SJSA1 (cell line): ENCODE measurements around the gene LPP. TPM values are rescaled to one million over a fixed set of nuclear protein-coding genes. Genes with fewer than 3 reads are reported as not detected.

Experiments used
- DNase-seq, 2 experiments: peaks; one replicate each; pipeline ENCODE4 v3.0.0-alpha.2; 2015 to 2020; ENCODE audit warnings: low spot score in 2 of 2, low read depth in 1 of 2
- H3K27ac ChIP-seq: fragments of 250-450 bp; sonication (Bioruptor Pico); 2 replicates; pipeline ENCODE4 v1.5.1; 2020; ENCODE audit warnings: mild to moderate bottlenecking, moderate library complexity
- H3K27me3 ChIP-seq: fragments of 250-450 bp; sonication (Bioruptor Pico); replicated peaks from 2 replicates; pipeline ENCODE4 v1.5.1; 2020; ENCODE audit warnings: mild to moderate bottlenecking, moderate library complexity
- H3K36me3 ChIP-seq: fragments of 250-450 bp; sonication (Bioruptor Pico); 2 replicates; pipeline ENCODE4 v1.5.1; 2020; ENCODE audit warnings: mild to moderate bottlenecking
- H3K4me1 ChIP-seq: fragments of 250-450 bp; sonication (Bioruptor Pico); replicated peaks from 2 replicates; pipeline ENCODE4 v1.6.1; 2021; ENCODE audit warnings: mild to moderate bottlenecking
- H3K4me3 ChIP-seq: fragments of 250-450 bp; sonication (Bioruptor Pico); 2 replicates; pipeline ENCODE4 v1.5.1; 2020; ENCODE audit warnings: mild to moderate bottlenecking
- H3K9me3 ChIP-seq: fragments of 250-450 bp; sonication (Bioruptor Pico); replicated peaks from 2 replicates; pipeline ENCODE4 v1.5.1; 2020; ENCODE audit warnings: mild to moderate bottlenecking
- total RNA-seq: library from RNA; depleted of rRNA; stranded (reverse); fragments of >200 nt; shearing (Covaris generic); gene quantifications from 2 replicates; pipeline ENCODE4 v1.2.3, GENCODE V29; 2014

Gene LPP
- total RNA-seq, 1 experiment from 2014 or later, result 132 TPM

DNA sequence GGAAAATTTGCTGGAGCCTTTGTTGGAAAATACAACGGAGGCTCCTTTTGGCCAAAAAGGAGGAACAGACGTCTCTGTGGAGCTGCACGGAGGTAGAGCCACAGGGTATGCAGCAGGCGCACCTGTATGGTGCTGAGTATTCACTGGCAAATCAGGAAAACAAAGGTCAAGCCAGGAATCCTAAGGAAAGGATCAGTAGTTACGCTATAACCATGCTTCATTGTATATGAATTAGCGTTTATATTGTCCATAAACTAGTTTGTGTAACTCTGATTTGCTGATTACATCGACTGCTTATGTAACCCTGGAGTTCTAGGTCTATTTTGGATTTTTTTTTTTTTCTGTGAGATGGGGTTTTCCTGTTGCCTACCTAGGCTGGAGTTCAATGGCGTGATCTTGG is 45.4 kb downstream of the LPP start:
- Histone ChIP-seq H3K27ac (no peak overlapping the region), H3K9me3 (no peaks in the 10 kb centered on the region), H3K36me3 (peaks cover 15% of the 10 kb centered on the region), H3K4me1 (peaks cover 32% of the 10 kb centered on the region), H3K4me3 (no peak overlapping the region), H3K27me3 (no peaks in the 10 kb centered on the region)
- no peak for DNase-seq

DNA sequence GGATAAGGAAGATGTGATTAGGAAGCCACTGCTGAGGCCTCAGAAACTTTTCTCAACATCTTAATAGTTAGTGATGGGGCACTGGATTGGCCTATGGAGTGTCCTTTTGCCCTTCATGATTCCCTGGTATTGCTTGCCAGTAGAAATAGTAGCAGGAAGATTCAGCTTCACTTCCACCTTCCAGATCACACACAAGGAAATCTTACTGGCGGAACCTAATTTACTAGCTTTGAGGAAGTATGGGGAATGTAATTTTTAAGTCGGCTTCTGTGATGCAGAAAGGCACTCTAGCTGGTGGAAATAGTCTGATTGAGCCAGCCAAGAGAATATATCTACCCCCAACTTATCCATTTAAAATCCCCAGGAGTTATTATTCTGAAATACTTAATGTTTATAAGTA is 46.5 kb downstream of the LPP start:
- no peak overlapping the region for H3K4me3 ChIP-seq
- DNase-seq, result no peak
- H3K36me3 ChIP-seq, result peaks cover 15% of the 10 kb centered on the region
- no peaks in the 10 kb centered on the region for H3K27me3 ChIP-seq
- H3K4me1 ChIP-seq, result peaks cover 28% of the 10 kb centered on the region
- no peaks in the 10 kb centered on the region for H3K9me3 ChIP-seq
- H3K27ac ChIP-seq, result no peak overlapping the region

DNA sequence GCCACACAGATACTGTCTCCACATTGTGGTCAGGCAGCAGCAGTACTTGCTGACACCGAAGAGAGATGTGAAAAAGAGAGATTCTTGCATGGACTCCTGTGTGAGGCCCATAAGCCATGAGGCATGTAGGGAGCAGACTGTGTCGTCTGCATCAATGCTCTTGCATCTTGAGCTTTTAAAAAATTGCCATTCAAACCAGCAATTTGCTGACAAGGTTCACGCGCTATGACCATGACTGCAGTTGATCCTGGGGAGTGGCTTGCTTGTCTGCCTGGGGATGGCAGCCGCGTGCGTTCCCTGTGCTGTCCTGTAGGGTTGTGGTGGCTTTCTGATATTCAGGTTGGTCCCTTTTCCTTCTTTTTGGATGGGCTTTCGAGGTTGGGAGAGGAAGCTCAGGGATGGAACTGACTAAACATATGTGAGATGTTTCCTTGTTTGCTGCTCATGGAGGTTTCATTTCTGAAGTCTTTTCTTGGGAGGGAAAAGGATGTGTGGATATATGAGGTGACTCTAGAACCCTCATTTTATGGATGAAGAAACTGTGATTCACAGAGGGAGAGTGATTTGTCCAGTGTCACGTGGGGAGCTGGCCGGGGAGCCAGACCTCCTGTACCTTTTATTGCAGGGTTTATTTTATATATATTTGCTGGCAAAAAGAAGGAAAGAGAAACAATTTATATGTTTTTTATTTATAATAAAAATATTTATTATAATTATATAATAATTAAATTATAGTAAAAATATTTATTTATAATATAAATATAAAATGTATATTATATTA is 48.6 kb downstream of the LPP start:
- Histone ChIP-seq H3K36me3 (no peaks in the 10 kb centered on the region; the same call in 1 of the 2 replicates), H3K4me1 (peaks cover 8% of the 10 kb centered on the region), H3K4me3 (no peak overlapping the region), H3K27me3 (no peaks in the 10 kb centered on the region), H3K27ac (no peak overlapping the region), H3K9me3 (no peaks in the 10 kb centered on the region)
- no peak for DNase-seq

DNA sequence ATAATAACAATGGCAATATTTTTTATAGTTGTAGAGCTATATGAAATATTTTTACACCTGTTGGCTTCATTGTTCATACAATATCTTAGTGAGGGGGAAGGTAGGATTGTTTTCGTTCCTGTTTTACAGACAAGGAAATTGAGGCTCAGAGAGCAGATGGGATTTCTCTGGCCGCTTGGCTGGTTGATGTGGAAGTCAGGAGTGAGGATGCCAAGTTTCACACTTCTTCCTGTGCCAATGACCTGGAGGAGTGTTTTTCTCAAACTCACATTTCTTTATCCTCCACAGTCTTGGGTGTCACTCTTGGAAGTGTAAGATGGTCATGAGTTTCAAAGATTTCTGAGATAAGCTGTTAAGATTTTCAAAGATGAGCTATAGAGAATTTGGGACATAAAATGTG is 50.6 kb downstream of the LPP start:
- no peaks in the 10 kb centered on the region for H3K27me3 ChIP-seq
- no peak for DNase-seq
- peaks cover 19% of the 10 kb centered on the region for H3K4me1 ChIP-seq
- no peak overlapping the region for H3K4me3 ChIP-seq
- peaks cover 7% of the 10 kb centered on the region for H3K36me3 ChIP-seq
- H3K27ac ChIP-seq, result no peak overlapping the region
- H3K9me3 ChIP-seq, result no peaks in the 10 kb centered on the region

DNA sequence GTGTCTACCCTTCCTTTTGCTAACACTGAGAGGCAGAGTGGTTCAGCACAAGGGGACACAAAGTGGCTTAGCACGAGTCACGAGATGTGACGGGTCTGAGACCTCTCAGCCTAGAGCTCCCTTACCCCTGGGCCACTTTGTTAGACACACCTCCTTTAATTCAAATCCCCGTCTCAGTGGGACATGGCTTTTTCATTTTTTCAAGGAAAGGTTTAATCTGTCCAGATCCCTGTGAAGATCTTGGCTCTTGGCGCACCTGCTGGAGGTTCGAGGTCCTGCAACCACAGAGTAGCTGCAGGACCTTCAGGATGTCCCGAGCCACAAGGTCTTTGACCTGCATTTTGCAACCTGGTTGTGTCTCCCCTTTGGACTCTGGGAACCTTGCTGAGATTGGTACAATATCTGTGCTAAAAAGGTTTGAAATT is 52.0 kb downstream of the LPP start:
- no peak overlapping the region for H3K4me3 ChIP-seq
- no peaks in the 10 kb centered on the region for H3K27me3 ChIP-seq
- H3K27ac ChIP-seq, result no peak overlapping the region
- H3K4me1 ChIP-seq, result peaks cover 20% of the 10 kb centered on the region
- DNase-seq, result no peak
- H3K36me3 ChIP-seq, result peaks cover 10% of the 10 kb centered on the region
- no peaks in the 10 kb centered on the region for H3K9me3 ChIP-seq

DNA sequence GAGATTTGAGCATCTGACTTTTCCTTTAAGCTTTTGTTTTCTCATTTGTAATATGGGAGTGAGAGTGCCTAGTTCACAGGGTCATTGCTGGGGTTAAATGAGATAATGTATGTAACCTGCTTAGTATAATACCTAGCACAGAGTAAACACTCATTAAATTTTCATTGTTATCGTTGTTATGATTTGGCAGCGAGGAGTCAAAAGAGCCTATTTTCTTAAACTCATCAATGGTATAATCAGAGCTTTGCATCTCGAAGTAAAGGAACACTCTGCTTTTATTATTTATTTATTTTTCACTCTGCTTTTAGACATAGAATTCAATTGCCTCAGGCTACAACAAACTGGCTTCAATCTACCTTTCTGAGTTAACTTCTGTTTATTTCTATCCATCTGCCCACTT is 52.8 kb downstream of the LPP start:
- Histone ChIP-seq H3K36me3 (peaks cover 15% of the 10 kb centered on the region), H3K27me3 (no peaks in the 10 kb centered on the region), H3K4me1 (peaks cover 27% of the 10 kb centered on the region), H3K4me3 (no peak overlapping the region), H3K27ac (no peak overlapping the region), H3K9me3 (no peaks in the 10 kb centered on the region)
- DNase-seq, result no peak

DNA sequence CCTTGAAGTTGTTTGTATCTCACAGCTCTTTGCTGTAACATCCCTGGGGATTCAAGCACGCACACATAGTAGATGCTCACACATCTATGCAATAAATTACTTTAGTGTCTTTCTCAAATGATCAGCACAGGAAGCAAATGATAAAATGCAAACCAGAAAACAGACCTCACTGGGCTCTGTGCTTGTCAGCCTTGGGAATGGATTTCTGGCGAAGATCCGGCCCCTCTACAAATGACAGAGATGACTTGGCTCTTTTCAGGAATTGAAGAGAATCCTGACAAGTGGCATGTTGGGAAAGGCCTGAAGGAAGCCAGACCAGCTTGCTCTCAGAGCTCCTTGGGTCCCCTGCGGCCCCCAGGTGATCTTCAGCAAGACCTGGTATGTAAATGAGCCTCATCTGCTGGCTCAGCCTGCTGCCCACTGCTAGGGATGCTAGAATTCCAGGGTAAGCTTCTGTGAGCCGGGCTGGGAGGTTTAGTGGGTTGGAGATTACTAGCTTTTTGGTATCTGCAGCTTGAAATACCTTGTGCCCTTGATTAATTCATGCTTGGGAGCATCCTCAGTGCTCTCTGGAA is 54.1 kb downstream of the LPP start:
- peak in 1 of 2 experiments; percentile 18 for DNase-seq
- peaks cover 15% of the 10 kb centered on the region for H3K36me3 ChIP-seq
- no peaks in the 10 kb centered on the region for H3K9me3 ChIP-seq
- H3K4me3 ChIP-seq, result no peak overlapping the region
- H3K27me3 ChIP-seq, result no peaks in the 10 kb centered on the region
- H3K4me1 ChIP-seq, result peaks cover 37% of the 10 kb centered on the region
- peak overlapping the region; percentile 85 for H3K27ac ChIP-seq

DNA sequence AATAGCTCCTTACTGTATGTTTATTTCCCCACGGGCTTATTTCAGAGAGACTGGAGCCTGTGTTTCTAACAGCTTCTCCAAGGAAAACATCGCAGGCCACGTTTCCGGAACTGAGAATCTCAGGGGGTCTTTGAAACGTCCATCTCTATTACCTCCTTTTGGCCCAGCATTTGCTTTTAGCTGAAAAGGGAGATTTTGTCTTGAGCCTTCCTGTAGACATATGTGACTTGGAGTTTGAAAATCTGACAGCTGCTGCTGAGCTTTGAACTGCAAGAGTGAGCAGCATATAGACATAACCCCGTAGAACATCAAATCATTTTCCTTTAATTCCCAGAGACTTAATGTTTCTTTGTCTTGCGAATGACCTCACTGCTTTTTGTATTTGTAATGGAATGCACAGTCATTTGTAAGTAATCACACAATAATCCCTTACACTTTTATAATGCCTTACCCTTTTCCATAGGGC is 54.6 kb downstream of the LPP start:
- DNase-seq, result peak in 1 of 2 experiments; percentile 67
- Histone ChIP-seq H3K27ac (peak overlapping the region; percentile 85), H3K4me1 (peaks cover 42% of the 10 kb centered on the region), H3K36me3 (peaks cover 16% of the 10 kb centered on the region), H3K27me3 (no peaks in the 10 kb centered on the region), H3K9me3 (no peaks in the 10 kb centered on the region), H3K4me3 (no peak overlapping the region)

DNA sequence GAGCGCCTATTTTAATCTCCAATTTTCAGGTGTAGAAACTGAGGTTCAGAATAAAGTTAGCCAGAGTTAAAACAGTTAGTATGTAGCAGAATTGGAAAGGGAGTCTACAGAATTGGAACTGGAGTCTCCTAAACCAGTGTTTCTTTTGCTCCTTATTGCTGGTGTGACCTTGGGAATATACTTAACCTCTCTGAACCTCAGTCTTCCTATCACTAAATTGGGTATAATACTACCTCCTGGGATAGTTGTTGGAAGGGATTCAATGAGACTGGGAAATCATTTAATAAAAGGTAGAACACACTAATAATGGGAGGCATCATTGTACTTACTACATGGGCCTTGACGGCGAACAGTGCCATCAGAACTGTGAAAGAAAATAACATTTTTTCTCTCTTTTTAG is 55.1 kb downstream of the LPP start:
- Histone ChIP-seq H3K27ac (peak overlapping the region; percentile 85), H3K4me3 (no peak overlapping the region), H3K36me3 (peaks cover 21% of the 10 kb centered on the region), H3K9me3 (no peaks in the 10 kb centered on the region), H3K27me3 (no peaks in the 10 kb centered on the region), H3K4me1 (peaks cover 47% of the 10 kb centered on the region)
- DNase-seq, result no peak

DNA sequence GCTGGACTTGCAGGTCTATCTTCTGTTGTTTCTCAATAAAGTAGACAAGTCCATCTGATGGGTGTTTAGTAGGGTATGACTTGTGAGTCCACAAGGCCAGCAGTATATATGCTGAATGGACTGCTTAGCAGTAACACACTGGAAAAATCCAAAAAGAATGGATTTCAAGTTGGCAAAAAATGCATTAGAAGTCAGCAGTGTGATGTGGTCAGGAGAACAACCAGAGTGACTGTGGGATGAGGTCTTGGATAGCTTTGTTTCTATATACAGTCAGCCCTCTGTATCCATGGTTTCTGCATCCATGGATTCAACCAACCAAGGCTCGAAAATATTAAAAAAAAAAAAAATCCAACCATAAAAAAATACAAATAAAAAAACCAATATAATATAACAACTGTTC is 55.8 kb downstream of the LPP start:
- Histone ChIP-seq H3K4me3 (no peak overlapping the region), H3K4me1 (peaks cover 54% of the 10 kb centered on the region), H3K27me3 (no peaks in the 10 kb centered on the region), H3K36me3 (peaks cover 28% of the 10 kb centered on the region), H3K27ac (peak overlapping the region; percentile 85; the same call in 1 of the 2 replicates), H3K9me3 (no peaks in the 10 kb centered on the region)
- no peak for DNase-seq

DNA sequence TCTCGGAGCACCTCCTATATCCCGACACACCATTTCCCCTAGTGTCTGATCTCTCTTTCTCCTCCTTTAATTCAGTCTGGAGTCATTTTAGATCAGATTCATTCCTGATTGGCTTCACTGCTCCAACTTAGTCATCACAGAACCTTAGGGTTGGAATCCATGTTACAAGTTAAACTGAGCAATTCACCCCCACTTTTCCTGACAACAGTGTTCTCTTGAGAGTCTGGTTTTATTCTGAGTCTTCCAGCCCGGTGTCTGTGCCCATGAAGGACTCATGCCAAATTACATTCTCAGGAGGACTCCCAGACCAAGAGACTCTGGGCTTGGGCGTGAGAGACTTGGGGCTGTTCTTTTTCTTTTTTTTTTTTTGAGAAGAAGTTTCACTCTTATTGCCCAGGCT is 57.5 kb downstream of the LPP start:
- Histone ChIP-seq H3K4me1 (peaks cover 65% of the 10 kb centered on the region), H3K27ac (peak overlapping the region; percentile 53), H3K36me3 (peaks cover 43% of the 10 kb centered on the region), H3K27me3 (no peaks in the 10 kb centered on the region), H3K4me3 (no peak overlapping the region), H3K9me3 (no peaks in the 10 kb centered on the region)
- DNase-seq, result no peak

DNA sequence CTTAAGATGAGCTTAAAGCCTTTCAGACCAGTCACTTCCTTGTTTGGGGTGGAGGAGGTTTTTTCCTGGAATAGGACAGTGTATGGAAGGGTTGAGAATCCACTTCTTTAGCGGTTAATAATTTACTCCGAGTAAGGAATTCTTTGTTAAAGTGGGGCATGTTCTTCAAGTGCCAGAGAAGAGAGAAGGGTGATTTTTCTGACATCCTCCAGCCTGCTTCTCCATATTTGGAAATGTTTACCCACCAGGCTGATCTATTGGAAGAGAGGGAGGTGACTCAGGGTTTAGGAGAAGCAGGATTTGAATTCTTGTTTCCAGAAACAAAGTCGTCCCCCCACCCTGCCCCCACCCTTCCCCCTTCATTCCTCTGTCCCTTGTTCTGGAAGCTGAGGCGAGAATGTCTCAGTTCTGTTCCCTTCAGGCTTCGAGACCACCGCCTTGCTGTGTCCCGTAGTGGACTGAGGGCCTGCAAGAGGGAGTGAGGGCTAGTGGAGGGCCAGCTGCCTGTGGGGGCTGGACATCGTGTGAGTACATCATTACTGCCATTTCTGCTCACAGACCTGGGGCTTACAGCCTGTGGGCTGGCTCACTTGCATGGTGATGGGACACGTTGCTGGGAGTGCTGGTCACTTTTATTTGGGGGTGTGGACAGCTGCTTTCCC is 58.5 kb downstream of the LPP start:
- peak; percentile 62 to 81 for DNase-seq
- peak overlapping the region; percentile 53 for H3K27ac ChIP-seq
- peak overlapping the region; percentile 40 for H3K4me3 ChIP-seq
- H3K4me1 ChIP-seq, result peaks cover 68% of the 10 kb centered on the region
- no peaks in the 10 kb centered on the region for H3K9me3 ChIP-seq
- H3K36me3 ChIP-seq, result peaks cover 53% of the 10 kb centered on the region
- H3K27me3 ChIP-seq, result no peaks in the 10 kb centered on the region

DNA sequence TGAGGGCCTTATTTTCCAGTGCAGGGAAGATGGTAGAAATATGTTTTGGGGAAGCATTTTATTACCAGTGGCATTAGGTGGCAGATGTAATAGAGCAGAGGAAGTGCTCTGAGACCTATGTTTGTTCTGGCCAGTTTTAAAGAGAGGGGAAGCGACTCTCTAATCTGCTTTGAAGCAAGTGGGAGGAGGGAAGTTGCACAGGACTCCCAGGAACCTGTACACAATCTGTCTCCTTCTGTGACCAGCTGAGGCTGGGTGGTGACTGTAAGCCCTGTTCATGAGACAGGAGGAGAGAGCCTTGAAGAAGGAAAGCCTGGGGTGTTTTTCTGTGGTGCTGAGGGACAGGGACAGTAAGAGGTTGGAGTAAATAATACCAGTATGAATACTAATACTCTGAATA is 60.5 kb downstream of the LPP start:
- Histone ChIP-seq H3K4me1 (peaks cover 50% of the 10 kb centered on the region), H3K9me3 (no peaks in the 10 kb centered on the region), H3K27me3 (no peaks in the 10 kb centered on the region), H3K4me3 (no peak overlapping the region; the same call in 1 of the 2 replicates), H3K36me3 (peaks cover 64% of the 10 kb centered on the region), H3K27ac (no peak overlapping the region)
- no peak for DNase-seq

DNA sequence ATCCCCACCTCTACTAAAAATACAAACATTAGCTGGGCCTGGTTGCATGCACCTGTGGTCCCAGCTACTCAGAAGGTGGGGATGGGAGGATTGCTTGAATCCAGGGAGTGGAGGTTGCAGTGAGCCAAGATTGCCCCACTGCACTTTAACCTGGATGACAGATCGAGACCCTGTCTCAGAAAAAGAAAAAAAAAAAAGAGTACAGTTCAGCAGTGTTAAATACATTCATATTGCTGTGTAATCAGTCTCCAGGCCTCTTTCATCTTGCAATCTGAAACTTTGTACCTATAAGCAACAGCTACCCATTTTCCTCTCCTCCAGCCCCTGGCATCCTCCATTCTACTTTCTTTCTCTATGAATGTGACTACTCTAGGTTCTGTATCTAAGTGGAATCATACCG is 61.2 kb downstream of the LPP start:
- Histone ChIP-seq H3K4me1 (peaks cover 54% of the 10 kb centered on the region), H3K4me3 (no peak overlapping the region)

More for the DNA sequence above, 61.2 kb downstream of the LPP start:
- Histone ChIP-seq H3K27ac (no peak overlapping the region), H3K27me3 (no peaks in the 10 kb centered on the region), H3K36me3 (peaks cover 68% of the 10 kb centered on the region), H3K9me3 (no peaks in the 10 kb centered on the region)
- no peak for DNase-seq
